Measurements from ENCODE around the gene WDR81.

WDR81 gene

DNA sequence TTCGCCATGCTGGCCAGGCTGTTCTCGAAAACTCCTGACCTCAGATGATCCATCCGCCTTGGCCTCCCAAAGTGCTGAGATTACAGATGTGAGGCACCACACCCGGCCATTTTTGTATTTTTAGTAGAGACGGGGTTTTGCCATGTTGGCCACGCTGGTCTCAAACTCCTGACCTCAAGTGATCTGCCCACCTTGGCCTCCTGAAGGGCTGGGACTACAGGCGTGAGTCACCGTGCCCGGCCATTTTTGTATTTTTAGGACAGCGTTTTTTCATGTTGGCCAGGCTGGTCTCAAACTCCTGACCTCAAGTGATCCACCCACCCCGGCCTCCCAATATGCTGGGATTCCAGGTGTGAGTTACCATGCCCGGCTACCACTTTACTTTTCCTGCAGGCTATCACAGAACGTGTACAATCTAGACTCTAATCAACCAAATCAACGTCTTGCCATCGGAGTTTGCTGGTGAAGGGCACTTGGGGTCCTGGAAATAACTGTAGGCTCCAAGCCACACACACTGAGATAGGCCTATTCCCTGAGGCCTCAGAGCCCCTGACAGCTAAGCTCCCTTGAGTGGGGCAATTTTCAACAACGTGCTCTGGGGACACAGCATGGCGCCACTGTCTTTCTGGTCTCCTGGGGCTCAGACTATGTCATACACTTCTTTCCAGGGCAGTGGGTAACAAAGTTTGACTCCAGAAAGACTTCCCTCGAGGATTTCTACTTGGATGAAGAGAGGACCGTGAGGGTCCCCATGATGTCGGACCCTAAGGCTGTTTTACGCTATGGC lies 50.1 kb downstream of the WDR81 start:
- Histone ChIP-seq H3K36me3 (peaks cover 57% of the 10 kb centered on the region), H4K20me1 (no peaks in the 10 kb centered on the region), H3K4me2 (peak overlapping the region; percentile 57), H3K9ac (no peak overlapping the region), H3K4me3 (no peak overlapping the region), H3K27me3 (no peaks in the 10 kb centered on the region), H3K4me1 (peaks cover 69% of the 10 kb centered on the region), H3K9me3 (no peaks in the 10 kb centered on the region), H3K27ac (peak overlapping the region; percentile 60)
- no peak for TF ChIP-seq Cebpa-rat (IDR thresholded peaks at IDR 0.05)

GRCh38 chr17:1776328-1776727 lies 51.8 kb downstream of the WDR81 start:
- no peak for TF ChIP-seq Cebpa-rat (IDR thresholded peaks at IDR 0.05)
- Histone ChIP-seq H3K9me3 (no peaks in the 10 kb centered on the region), H3K9ac (no peak overlapping the region), H4K20me1 (no peaks in the 10 kb centered on the region), H3K4me1 (peaks cover 68% of the 10 kb centered on the region), H3K4me2 (no peak overlapping the region), H3K4me3 (no peak overlapping the region), H3K27me3 (no peaks in the 10 kb centered on the region), H3K27ac (no peak overlapping the region), H3K36me3 (peaks cover 63% of the 10 kb centered on the region)

DNA sequence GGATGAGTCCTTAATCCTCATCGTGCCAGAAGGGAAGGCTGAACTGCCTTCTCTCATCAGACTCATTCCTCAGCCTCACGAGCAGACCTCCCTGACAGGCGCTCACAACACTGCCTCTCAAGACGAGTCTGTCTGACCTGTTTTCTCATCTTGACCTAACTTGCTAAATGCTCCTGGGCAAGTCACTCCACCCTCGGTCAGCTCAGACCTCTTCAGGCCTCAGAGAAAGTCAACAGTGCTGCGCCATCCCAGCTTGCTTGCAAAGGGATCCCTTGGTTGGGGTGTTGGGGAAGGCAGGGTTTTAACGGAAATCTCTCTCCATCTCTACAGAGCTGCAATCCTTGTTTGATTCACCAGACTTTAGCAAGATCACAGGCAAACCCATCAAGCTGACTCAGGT lies 52.4 kb downstream of the WDR81 start:
- H3K9me3 ChIP-seq: no peaks in the 10 kb centered on the region
- 0 out of 2 replicates have a peak overlapping the region, but pooled peaks have one; percentile 18 for H3K27ac ChIP-seq
- peaks cover 68% of the 10 kb centered on the region for H3K4me1 ChIP-seq
- H3K9ac ChIP-seq: no peak overlapping the region
- H4K20me1 ChIP-seq: no peaks in the 10 kb centered on the region
- no peak overlapping the region for H3K4me3 ChIP-seq
- TF ChIP-seq Cebpa-rat (IDR thresholded peaks at IDR 0.05): no peak
- no peaks in the 10 kb centered on the region for H3K27me3 ChIP-seq
- peaks cover 68% of the 10 kb centered on the region for H3K36me3 ChIP-seq
- H3K4me2 ChIP-seq: no peak overlapping the region

GRCh38 chr17:1779571-1780131 lies 55.1 kb downstream of the WDR81 start:
- Histone ChIP-seq H3K4me1 (peaks cover 71% of the 10 kb centered on the region), H3K27ac (peak overlapping the region; percentile 78), H3K36me3 (peaks cover 61% of the 10 kb centered on the region), H4K20me1 (no peaks in the 10 kb centered on the region), H3K27me3 (no peaks in the 10 kb centered on the region), H3K9ac (peak overlapping the region; percentile 65), H3K4me3 (peak overlapping the region; percentile 25; the same call in 1 of the 2 replicates), H3K9me3 (no peaks in the 10 kb centered on the region), H3K4me2 (peak overlapping the region; percentile 74)
- TF ChIP-seq Cebpa-rat (IDR thresholded peaks at IDR 0.05): no peak

DNA sequence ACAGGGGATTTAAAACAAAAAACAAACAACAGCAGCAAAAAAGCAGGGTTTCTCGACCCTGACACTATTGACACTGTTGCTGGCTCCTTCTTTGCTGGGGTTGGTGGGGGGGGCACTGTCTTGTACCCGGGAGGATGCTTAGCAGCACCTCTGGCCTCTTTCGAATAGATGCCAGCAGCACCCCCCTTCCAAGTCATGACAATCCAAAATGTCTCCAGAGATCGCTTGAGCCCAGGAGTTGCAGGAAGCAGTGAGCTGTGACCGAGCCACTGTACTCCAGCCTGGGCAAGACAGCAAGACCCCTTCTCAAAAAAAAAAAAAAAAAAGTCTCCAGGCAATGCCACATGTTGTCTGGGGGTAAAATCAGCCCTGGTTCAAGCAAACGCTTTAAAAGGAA lies 57.7 kb downstream of the WDR81 start:
- Histone ChIP-seq H3K4me3 (peak overlapping the region; percentile 4; the same call in 1 of the 2 replicates), H4K20me1 (no peaks in the 10 kb centered on the region), H3K27ac (peak overlapping the region; percentile 83), H3K27me3 (no peaks in the 10 kb centered on the region), H3K4me2 (peak overlapping the region; percentile 87), H3K4me1 (peaks cover 59% of the 10 kb centered on the region), H3K9ac (peak overlapping the region; percentile 71; the same call in 1 of the 2 replicates), H3K9me3 (no peaks in the 10 kb centered on the region), H3K36me3 (peaks cover 59% of the 10 kb centered on the region)
- no peak for TF ChIP-seq Cebpa-rat (IDR thresholded peaks at IDR 0.05)

DNA sequence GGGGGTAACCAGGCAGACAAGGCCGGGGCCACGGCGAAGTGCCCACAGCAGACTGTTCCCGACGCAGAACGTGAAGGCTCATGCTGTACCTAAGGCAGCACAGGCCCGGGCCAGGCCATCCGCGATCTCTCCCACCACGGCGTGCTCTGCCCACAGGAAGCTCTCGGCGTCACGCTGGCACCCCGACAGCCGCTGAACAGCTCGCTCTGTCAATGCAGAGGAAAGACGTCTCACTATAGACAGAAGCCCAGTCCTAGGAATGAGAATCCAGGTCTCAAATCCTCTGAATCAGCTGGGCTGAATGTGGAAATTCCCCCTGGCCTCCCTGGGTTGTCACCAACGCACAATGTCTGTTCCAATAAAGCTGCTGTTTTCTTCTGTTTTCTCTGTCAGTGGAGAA lies 58.8 kb downstream of the WDR81 start:
- peak overlapping the region; percentile 87 for H3K4me2 ChIP-seq
- no peaks in the 10 kb centered on the region for H4K20me1 ChIP-seq
- no peak for TF ChIP-seq Cebpa-rat (IDR thresholded peaks at IDR 0.05)
- H3K4me3 ChIP-seq: peak overlapping the region; percentile 42
- no peaks in the 10 kb centered on the region for H3K27me3 ChIP-seq
- H3K9me3 ChIP-seq: no peaks in the 10 kb centered on the region
- H3K4me1 ChIP-seq: peaks cover 59% of the 10 kb centered on the region
- peak overlapping the region; percentile 71 for H3K9ac ChIP-seq
- H3K27ac ChIP-seq: peak overlapping the region; percentile 83
- H3K36me3 ChIP-seq: peaks cover 59% of the 10 kb centered on the region

- peaks cover 54% of the 10 kb centered on the region for H3K4me1 ChIP-seq
- no peaks in the 10 kb centered on the region for H3K27me3 ChIP-seq
These were observed 59.5 kb downstream of the WDR81 start for GRCh38 chr17:1783834-1784611.

GRCh38 chr17:1785930-1786329 lies 61.4 kb downstream of the WDR81 start:
- no peak for TF ChIP-seq Cebpa-rat (IDR thresholded peaks at IDR 0.05)
- Histone ChIP-seq H3K27me3 (no peaks in the 10 kb centered on the region), H3K27ac (no peak overlapping the region), H3K4me2 (no peak overlapping the region), H3K9ac (no peak overlapping the region), H3K9me3 (no peaks in the 10 kb centered on the region), H3K4me3 (no peak overlapping the region), H3K4me1 (peaks cover 36% of the 10 kb centered on the region), H4K20me1 (no peaks in the 10 kb centered on the region), H3K36me3 (peaks cover 50% of the 10 kb centered on the region)

More at GRCh38 chr17:1783834-1784611, 59.5 kb downstream of the WDR81 start:
- Histone ChIP-seq H3K4me2 (peak overlapping the region; percentile 87), H3K36me3 (peaks cover 52% of the 10 kb centered on the region), H4K20me1 (no peaks in the 10 kb centered on the region), H3K9me3 (no peaks in the 10 kb centered on the region), H3K27ac (peak overlapping the region; percentile 83), H3K4me3 (peak overlapping the region; percentile 42; the same call in 1 of the 2 replicates), H3K9ac (peak overlapping the region; percentile 71)
- TF ChIP-seq Cebpa-rat (IDR thresholded peaks at IDR 0.05): no peak; the same call in 1 of the 2 replicates

GRCh38 chr17:1786708-1787107 lies 62.2 kb downstream of the WDR81 start:
- Histone ChIP-seq H3K9ac (no peak overlapping the region), H3K27ac (no peak overlapping the region), H3K36me3 (peaks cover 42% of the 10 kb centered on the region)

More at GRCh38 chr17:1786708-1787107, 62.2 kb downstream of the WDR81 start:
- Histone ChIP-seq H3K4me2 (no peak overlapping the region), H4K20me1 (no peaks in the 10 kb centered on the region), H3K4me1 (peaks cover 36% of the 10 kb centered on the region), H3K27me3 (no peaks in the 10 kb centered on the region), H3K9me3 (no peaks in the 10 kb centered on the region), H3K4me3 (no peak overlapping the region)
- no peak for TF ChIP-seq Cebpa-rat (IDR thresholded peaks at IDR 0.05)

Data from BLaER1 (cell line).